Neural cell (in vitro differentiated cells): ENCODE measurements around the gene OTUB1. TPM values are rescaled to one million over a fixed set of nuclear protein-coding genes. Genes with fewer than 3 reads are reported as not detected.

Source experiments
- H2AFZ ChIP-seq: fragments of 200-600, 300-800 bp; sonication (generic), shearing (Covaris generic); 2 replicates; pipeline ENCODE4 v1.6.0; 2014; ENCODE audit warnings: low read depth, mild to moderate bottlenecking, antibody characterized with exemption, low read length, moderate library complexity
- H3F3A ChIP-seq: fragments of 200-600 bp; shearing (Covaris generic); 2 replicates; pipeline ENCODE4 v1.6.1; 2016; ENCODE audit warnings: mild to moderate bottlenecking, moderate library complexity, mixed read lengths, antibody characterized with exemption, low read length; ENCODE audit not compliant: insufficient read depth, poor library complexity, severe bottlenecking
- H3K27ac ChIP-seq: fragments of 200-600, 300-800 bp; sonication (generic), shearing (Covaris generic); 2 replicates; pipeline ENCODE4 v1.5.1; 2014; ENCODE audit warnings: mild to moderate bottlenecking, low read length, moderate library complexity
- H3K27me3 ChIP-seq: fragments of 300-800, 200-600 bp; sonication (generic), shearing (Covaris generic); 2 replicates; pipeline ENCODE4 v1.6.0; 2014; ENCODE audit warnings: mild to moderate bottlenecking, low read depth, low read length, moderate library complexity; ENCODE audit not compliant: insufficient read depth
- H3K36me3 ChIP-seq: fragments of 300-800, 200-600 bp; sonication (generic), shearing (Covaris generic); 2 replicates; pipeline ENCODE4 v1.5.1; 2014; ENCODE audit warnings: mild to moderate bottlenecking, antibody characterized with exemption, low read length, moderate library complexity; ENCODE audit not compliant: insufficient read depth
- H3K4me2 ChIP-seq: fragments of 300-800, 200-600 bp; sonication (generic), shearing (Covaris generic); 2 replicates; pipeline ENCODE4 v1.6.0; 2014; ENCODE audit warnings: mild to moderate bottlenecking, low read length
- H3K4me3 ChIP-seq: fragments of 300-800, 200-600 bp; sonication (generic), shearing (Covaris generic); 2 replicates; pipeline ENCODE4 v1.5.1; 2014; ENCODE audit warnings: mild to moderate bottlenecking, low read length, moderate library complexity
- H3K79me2 ChIP-seq: fragments of 200-600 bp; shearing (Covaris generic); replicated peaks from 2 replicates; pipeline ENCODE4 v1.6.0; 2014; ENCODE audit warnings: mild to moderate bottlenecking, low read length, moderate library complexity; ENCODE audit not compliant: insufficient read depth
- H3K9ac ChIP-seq: fragments of 300-800, 200-600 bp; sonication (generic), shearing (Covaris generic); 2 replicates; pipeline ENCODE4 v1.6.1; 2016; ENCODE audit warnings: mild to moderate bottlenecking, low read length, mixed read lengths
- H3K9me2 ChIP-seq: fragments of 200-600 bp; shearing (Covaris generic); 2 replicates; pipeline ENCODE4 v1.6.1; 2016; ENCODE audit warnings: mild to moderate bottlenecking, low read length, mixed read lengths; ENCODE audit not compliant: insufficient read depth
- H3K9me3 ChIP-seq: fragments of 200-600, 300-800 bp; sonication (generic), shearing (Covaris generic); 2 replicates; pipeline ENCODE4 v1.6.1; 2016; ENCODE audit warnings: mild to moderate bottlenecking, mixed run types, low read length, moderate library complexity, mixed read lengths
- H4K20me1 ChIP-seq: fragments of 200-600 bp; shearing (Covaris generic); 2 replicates; pipeline ENCODE4 v1.6.1; 2016; ENCODE audit warnings: mild to moderate bottlenecking, mixed run types; ENCODE audit not compliant: insufficient read depth
- EP300 ChIP-seq: fragments of 450-650 bp; conservative IDR thresholded peaks from 2 replicates; pipeline ENCODE4 v1.6.1; 2014; ENCODE audit warnings: antibody characterized with exemption, mild to moderate bottlenecking, moderate library complexity; ENCODE audit not compliant: poor library complexity, severe bottlenecking
- EZH2 ChIP-seq: fragments of 200-600, 300-800 bp; shearing (Covaris generic), sonication (generic); IDR thresholded peaks from 2 replicates; pipeline ENCODE4 v1.6.1; 2014; ENCODE audit warnings: antibody characterized with exemption, low read length, borderline replicate concordance, mild to moderate bottlenecking; ENCODE audit not compliant: insufficient read depth, poor library complexity, severe bottlenecking
- MXI1 ChIP-seq: fragments of 450-650 bp; conservative IDR thresholded peaks from 2 replicates; pipeline ENCODE4 v1.6.1; 2014; ENCODE audit warnings: antibody characterized with exemption, mild to moderate bottlenecking; ENCODE audit not compliant: poor library complexity, severe bottlenecking
- POLR2AphosphoS5 ChIP-seq: IDR thresholded peaks from 2 replicates; pipeline ENCODE4 v1.6.1; 2012
- RAD21 ChIP-seq: fragments of 450-650 bp; conservative IDR thresholded peaks from 2 replicates; pipeline ENCODE4 v1.6.1; 2014; ENCODE audit warnings: antibody characterized with exemption, mild to moderate bottlenecking, moderate library complexity
- SMC3 ChIP-seq: fragments of 450-650 bp; conservative IDR thresholded peaks from 2 replicates; pipeline ENCODE4 v1.6.1; 2014; ENCODE audit warnings: antibody characterized with exemption, mild to moderate bottlenecking, moderate library complexity; ENCODE audit not compliant: poor library complexity
- TAF1 ChIP-seq: IDR thresholded peaks from 2 replicates; pipeline ENCODE4 v1.6.1; 2012; ENCODE audit warnings: low read depth
- polyA plus RNA-seq: library from polyadenylated mRNA; depleted of rRNA; stranded (reverse); fragments of >200 nt; gene quantifications from 2 replicates; pipeline ENCODE4 v1.2.3, GENCODE V29; 2014
- TF ChIP-seq, protein P1 (sequence below): fragments of 450-650 bp; IDR thresholded peaks from 2 replicates; pipeline ENCODE4 v1.5.1; 2014; ENCODE audit warnings: antibody characterized with exemption, mild to moderate bottlenecking, moderate library complexity; ENCODE audit not compliant: poor library complexity, severe bottlenecking
- TF ChIP-seq, protein P2 (sequence below): IDR thresholded peaks from 2 replicates; pipeline ENCODE4 v1.6.1; 2012; ENCODE audit warnings: borderline replicate concordance

The OTUB1 gene
- polyA plus RNA-seq, 1 donor from 2014 or later = 103 TPM

DNA sequence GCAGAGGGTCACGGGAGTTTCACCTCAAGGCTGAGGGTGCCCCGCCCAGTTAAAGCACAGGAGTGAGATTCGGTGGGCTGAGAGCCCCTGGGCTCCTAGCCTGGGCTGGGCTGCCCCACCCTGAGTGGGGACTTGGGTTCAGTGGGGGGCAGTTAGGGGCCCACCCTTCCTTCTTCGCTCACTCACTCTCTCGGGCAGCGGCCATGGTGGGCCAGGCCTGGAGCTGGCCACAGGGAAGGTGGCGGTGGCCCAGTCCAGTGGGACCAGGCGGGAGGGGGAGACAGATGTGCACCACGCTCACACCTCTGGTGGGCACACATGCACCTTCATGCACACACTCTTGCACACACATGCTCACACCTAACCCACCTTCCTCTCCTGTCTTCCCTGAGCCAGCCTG is 55.6 kb downstream of the OTUB1 start:
- H3K4me3 ChIP-seq = no peak overlapping the region
- no peaks in the 10 kb centered on the region for H3K79me2 ChIP-seq
- H3K9me2 ChIP-seq = no peaks in the 10 kb centered on the region
- TF ChIP-seq, protein P1, sequence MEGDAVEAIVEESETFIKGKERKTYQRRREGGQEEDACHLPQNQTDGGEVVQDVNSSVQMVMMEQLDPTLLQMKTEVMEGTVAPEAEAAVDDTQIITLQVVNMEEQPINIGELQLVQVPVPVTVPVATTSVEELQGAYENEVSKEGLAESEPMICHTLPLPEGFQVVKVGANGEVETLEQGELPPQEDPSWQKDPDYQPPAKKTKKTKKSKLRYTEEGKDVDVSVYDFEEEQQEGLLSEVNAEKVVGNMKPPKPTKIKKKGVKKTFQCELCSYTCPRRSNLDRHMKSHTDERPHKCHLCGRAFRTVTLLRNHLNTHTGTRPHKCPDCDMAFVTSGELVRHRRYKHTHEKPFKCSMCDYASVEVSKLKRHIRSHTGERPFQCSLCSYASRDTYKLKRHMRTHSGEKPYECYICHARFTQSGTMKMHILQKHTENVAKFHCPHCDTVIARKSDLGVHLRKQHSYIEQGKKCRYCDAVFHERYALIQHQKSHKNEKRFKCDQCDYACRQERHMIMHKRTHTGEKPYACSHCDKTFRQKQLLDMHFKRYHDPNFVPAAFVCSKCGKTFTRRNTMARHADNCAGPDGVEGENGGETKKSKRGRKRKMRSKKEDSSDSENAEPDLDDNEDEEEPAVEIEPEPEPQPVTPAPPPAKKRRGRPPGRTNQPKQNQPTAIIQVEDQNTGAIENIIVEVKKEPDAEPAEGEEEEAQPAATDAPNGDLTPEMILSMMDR = no peak
- TF ChIP-seq, protein P2, sequence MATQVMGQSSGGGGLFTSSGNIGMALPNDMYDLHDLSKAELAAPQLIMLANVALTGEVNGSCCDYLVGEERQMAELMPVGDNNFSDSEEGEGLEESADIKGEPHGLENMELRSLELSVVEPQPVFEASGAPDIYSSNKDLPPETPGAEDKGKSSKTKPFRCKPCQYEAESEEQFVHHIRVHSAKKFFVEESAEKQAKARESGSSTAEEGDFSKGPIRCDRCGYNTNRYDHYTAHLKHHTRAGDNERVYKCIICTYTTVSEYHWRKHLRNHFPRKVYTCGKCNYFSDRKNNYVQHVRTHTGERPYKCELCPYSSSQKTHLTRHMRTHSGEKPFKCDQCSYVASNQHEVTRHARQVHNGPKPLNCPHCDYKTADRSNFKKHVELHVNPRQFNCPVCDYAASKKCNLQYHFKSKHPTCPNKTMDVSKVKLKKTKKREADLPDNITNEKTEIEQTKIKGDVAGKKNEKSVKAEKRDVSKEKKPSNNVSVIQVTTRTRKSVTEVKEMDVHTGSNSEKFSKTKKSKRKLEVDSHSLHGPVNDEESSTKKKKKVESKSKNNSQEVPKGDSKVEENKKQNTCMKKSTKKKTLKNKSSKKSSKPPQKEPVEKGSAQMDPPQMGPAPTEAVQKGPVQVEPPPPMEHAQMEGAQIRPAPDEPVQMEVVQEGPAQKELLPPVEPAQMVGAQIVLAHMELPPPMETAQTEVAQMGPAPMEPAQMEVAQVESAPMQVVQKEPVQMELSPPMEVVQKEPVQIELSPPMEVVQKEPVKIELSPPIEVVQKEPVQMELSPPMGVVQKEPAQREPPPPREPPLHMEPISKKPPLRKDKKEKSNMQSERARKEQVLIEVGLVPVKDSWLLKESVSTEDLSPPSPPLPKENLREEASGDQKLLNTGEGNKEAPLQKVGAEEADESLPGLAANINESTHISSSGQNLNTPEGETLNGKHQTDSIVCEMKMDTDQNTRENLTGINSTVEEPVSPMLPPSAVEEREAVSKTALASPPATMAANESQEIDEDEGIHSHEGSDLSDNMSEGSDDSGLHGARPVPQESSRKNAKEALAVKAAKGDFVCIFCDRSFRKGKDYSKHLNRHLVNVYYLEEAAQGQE = no peak
- TF ChIP-seq EZH2 (no peak), TAF1 (no peak), EP300 (no peak), RAD21 (no peak), POLR2AphosphoS5 (no peak), SMC3 (no peak), MXI1 (no peak)
- H3F3A ChIP-seq = no peaks in the 10 kb centered on the region
- no peak overlapping the region for H3K27ac ChIP-seq
- no peaks in the 10 kb centered on the region for H3K36me3 ChIP-seq
- no peaks in the 10 kb centered on the region for H4K20me1 ChIP-seq
- no peaks in the 10 kb centered on the region for H3K9me3 ChIP-seq
- no peaks in the 10 kb centered on the region for H3K27me3 ChIP-seq
- no peak overlapping the region for H3K4me2 ChIP-seq
- H2AFZ ChIP-seq = no peak overlapping the region
- H3K9ac ChIP-seq = no peak overlapping the region

DNA sequence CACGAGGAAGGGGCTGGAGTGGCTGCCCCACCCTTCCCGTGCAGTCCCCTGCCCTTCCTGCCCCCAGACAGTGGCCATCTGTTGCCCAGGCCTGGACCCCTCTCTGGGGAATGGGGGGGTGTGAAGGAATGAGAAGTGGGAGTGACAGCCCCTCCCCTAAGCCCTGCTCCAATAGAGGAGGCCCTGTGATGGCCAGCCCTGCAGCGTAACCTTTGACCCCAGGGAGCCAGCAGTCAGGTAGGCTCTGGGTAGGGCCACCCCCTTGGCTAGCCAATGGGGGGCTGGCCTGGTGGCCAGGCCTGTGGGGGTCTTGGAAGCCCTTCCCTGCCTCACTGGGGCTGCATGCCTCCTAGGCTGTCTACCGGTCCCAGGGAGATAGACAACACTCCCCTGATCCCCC is 56.1 kb downstream of the OTUB1 start:
- Histone ChIP-seq H3K36me3 (no peaks in the 10 kb centered on the region), H3K27me3 (no peaks in the 10 kb centered on the region), H3F3A (no peaks in the 10 kb centered on the region), H2AFZ (no peak overlapping the region), H3K79me2 (no peaks in the 10 kb centered on the region), H3K9ac (no peak overlapping the region), H3K9me2 (no peaks in the 10 kb centered on the region), H3K27ac (no peak overlapping the region), H3K4me2 (no peak overlapping the region), H4K20me1 (no peaks in the 10 kb centered on the region), H3K9me3 (no peaks in the 10 kb centered on the region), H3K4me3 (no peak overlapping the region)
- TF ChIP-seq TAF1 = no peak
- TF ChIP-seq POLR2AphosphoS5 = no peak
- no peak for TF ChIP-seq RAD21
- TF ChIP-seq, protein P1 = no peak
- TF ChIP-seq EZH2 = no peak
- TF ChIP-seq, protein P2 = no peak
- TF ChIP-seq EP300 = no peak
- no peak for TF ChIP-seq SMC3
- TF ChIP-seq MXI1 = no peak
